ENCODE data around the gene SYNGR2.

Gene SYNGR2

GRCh38 chr17:78142119-78142861, 26.1 kb upstream of the SYNGR2 start:
- peak; percentile 75 for DNase-seq (ENCODE audit: low read depth, low spot score)

GRCh38 chr17:78143214-78144146, 24.9 kb upstream of the SYNGR2 start:
- no peak for DNase-seq (ENCODE audit: low read depth, low spot score)

- DNase-seq (ENCODE audit: low read depth, low spot score) = peak; percentile 76
These were observed 24.1 kb upstream of the SYNGR2 start for GRCh38 chr17:78144147-78144719.

- no peak for DNase-seq (ENCODE audit: low read depth, low spot score)
These were observed 23.4 kb upstream of the SYNGR2 start for GRCh38 chr17:78144736-78145641.

GRCh38 chr17:78146471-78146869, 21.9 kb upstream of the SYNGR2 start:
- DNase-seq (ENCODE audit: low read depth, low spot score) = no peak

GRCh38 chr17:78146881-78147280, 21.5 kb upstream of the SYNGR2 start:
- no peak for DNase-seq (ENCODE audit: low read depth, low spot score)

GRCh38 chr17:78147315-78147998, 20.9 kb upstream of the SYNGR2 start:
- DNase-seq (ENCODE audit: low read depth, low spot score) = no peak

- DNase-seq (ENCODE audit: low read depth, low spot score) = no peak
These were observed 19.9 kb upstream of the SYNGR2 start for GRCh38 chr17:78148286-78149016.

- DNase-seq (ENCODE audit: low read depth, low spot score) = no peak
These were observed 16.8 kb upstream of the SYNGR2 start for GRCh38 chr17:78151514-78152008.

- no peak for DNase-seq (ENCODE audit: low read depth, low spot score)
These were observed 13.2 kb upstream of the SYNGR2 start for GRCh38 chr17:78154903-78155811.

- DNase-seq (ENCODE audit: low read depth, low spot score) = peak; percentile 77
These were observed 8.7 kb upstream of the SYNGR2 start for GRCh38 chr17:78159575-78160158.

GRCh38 chr17:78163881-78164747, 4.3 kb upstream of the SYNGR2 start:
- no peak for DNase-seq (ENCODE audit: low read depth, low spot score)

GRCh38 chr17:78164748-78165607, 3.4 kb upstream of the SYNGR2 start:
- no peak for DNase-seq (ENCODE audit: low read depth, low spot score)

GRCh38 chr17:78166416-78166815, 2.0 kb upstream of the SYNGR2 start:
- no peak for DNase-seq (ENCODE audit: low read depth, low spot score)

GRCh38 chr17:78168903-78169793, 767 bp downstream of the SYNGR2 start:
- peak; percentile 70 for DNase-seq (ENCODE audit: low read depth, low spot score)
